ENCODE results near the gene PSEN1.

DNA sequence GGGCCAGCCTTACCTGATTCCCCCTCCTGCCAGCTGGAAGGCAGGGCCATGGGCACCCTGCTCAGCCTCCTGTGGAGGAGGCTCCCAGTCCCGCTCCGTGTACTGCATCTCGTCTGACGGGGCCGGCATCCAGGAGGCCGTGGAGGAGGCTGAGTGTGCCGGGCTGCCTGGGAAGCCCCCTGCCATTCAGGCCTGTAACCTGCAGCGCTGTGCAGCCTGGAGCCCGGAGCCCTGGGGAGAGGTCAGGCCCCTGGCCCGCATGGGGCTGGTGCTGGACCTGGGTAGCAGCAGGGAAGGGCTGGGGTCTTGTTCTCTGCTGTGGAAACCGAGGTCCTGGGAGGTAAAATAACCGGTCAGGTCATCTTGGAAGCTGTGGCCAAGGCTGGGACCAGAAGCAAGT, 117.4 kb downstream of the PSEN1 start:
- TF ChIP-seq POLR2A (IDR thresholded peaks at IDR 0.05; ENCODE audit: low read length) (no peak), GATA1 (IDR thresholded peaks at IDR 0.05; ENCODE audit: low read depth, low read length) (no peak)

All from erythroblast (primary cell).